GM21447 (cell line): ENCODE measurements around the gene MAML3.

Source experiments
- ATAC-seq: cut with Tn5 transposase; IDR thresholded peaks from one replicate; pipeline ENCODE4 v1.9.1; 2021; ENCODE audit not compliant: unreplicated experiment

Gene MAML3

GRCh38 chr4:139934708-139935195, 219.2 kb downstream of the MAML3 start:
- no peak for ATAC-seq

- ATAC-seq, result no peak
Measured at GRCh38 chr4:139934057-139934707, 219.8 kb downstream of the MAML3 start.

- no peak for ATAC-seq
Measured at GRCh38 chr4:139933541-139933940, 220.4 kb downstream of the MAML3 start.

- ATAC-seq, result no peak
Measured at GRCh38 chr4:139933104-139933503, 220.9 kb downstream of the MAML3 start.

- no peak for ATAC-seq
Measured at GRCh38 chr4:139924782-139925181, 229.2 kb downstream of the MAML3 start.

GRCh38 chr4:139922406-139923024, 231.5 kb downstream of the MAML3 start:
- ATAC-seq, result no peak

- ATAC-seq, result no peak
Measured at GRCh38 chr4:139921429-139922184, 232.4 kb downstream of the MAML3 start.

- ATAC-seq, result no peak
Measured at GRCh38 chr4:139920486-139921002, 233.4 kb downstream of the MAML3 start.

- ATAC-seq, result no peak
Measured at GRCh38 chr4:139919521-139919920, 234.5 kb downstream of the MAML3 start.

GRCh38 chr4:139919004-139919403, 235.0 kb downstream of the MAML3 start:
- no peak for ATAC-seq

GRCh38 chr4:139918591-139918990, 235.4 kb downstream of the MAML3 start:
- no peak for ATAC-seq

GRCh38 chr4:139917896-139918295, 236.1 kb downstream of the MAML3 start:
- no peak for ATAC-seq

GRCh38 chr4:139916041-139916440, 237.9 kb downstream of the MAML3 start:
- ATAC-seq, result no peak

- no peak for ATAC-seq
Measured at GRCh38 chr4:139915037-139915436, 238.9 kb downstream of the MAML3 start.

GRCh38 chr4:139913995-139914598, 239.9 kb downstream of the MAML3 start:
- ATAC-seq, result no peak

GRCh38 chr4:139913398-139913990, 240.5 kb downstream of the MAML3 start:
- ATAC-seq, result no peak

GRCh38 chr4:139912445-139912844, 241.5 kb downstream of the MAML3 start:
- no peak for ATAC-seq

GRCh38 chr4:139910106-139910505, 243.9 kb downstream of the MAML3 start:
- ATAC-seq, result no peak

- no peak for ATAC-seq
Measured at GRCh38 chr4:139908636-139909437, 245.1 kb downstream of the MAML3 start.
